Measurements from ENCODE around the gene CAPZA1. TPM values are rescaled to one million over a fixed set of nuclear protein-coding genes. Genes with fewer than 3 reads are reported as not detected.

CAPZA1 gene
- total RNA-seq, 1 experiment from 2014 or later: 108 TPM

DNA sequence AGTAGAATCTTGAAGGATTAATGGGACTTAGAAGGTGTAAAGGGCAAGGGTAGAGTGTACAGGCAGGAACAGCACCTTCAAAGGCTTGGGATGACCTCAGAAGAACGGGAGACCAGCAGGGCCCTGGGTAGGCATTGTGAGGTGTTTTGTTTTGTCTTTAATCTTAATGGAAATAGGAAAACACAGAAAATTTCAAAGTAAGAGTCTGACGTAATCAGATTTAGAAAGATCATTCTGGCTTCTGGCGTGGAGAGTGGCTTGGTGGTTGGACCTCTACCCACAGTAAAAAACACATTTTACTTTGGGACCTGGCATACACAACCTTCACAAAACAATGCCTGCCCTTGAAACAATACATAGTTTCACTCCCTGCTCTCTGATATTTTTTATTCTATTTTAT lies 59.0 kb downstream of the CAPZA1 start:
- WGBS (ENCODE audit: extremely low coverage, insufficient read length, low lambda C conversion rate): no CpG with 5 or more reads among the region's 3 CpGs
- TF ChIP-seq, protein P1, sequence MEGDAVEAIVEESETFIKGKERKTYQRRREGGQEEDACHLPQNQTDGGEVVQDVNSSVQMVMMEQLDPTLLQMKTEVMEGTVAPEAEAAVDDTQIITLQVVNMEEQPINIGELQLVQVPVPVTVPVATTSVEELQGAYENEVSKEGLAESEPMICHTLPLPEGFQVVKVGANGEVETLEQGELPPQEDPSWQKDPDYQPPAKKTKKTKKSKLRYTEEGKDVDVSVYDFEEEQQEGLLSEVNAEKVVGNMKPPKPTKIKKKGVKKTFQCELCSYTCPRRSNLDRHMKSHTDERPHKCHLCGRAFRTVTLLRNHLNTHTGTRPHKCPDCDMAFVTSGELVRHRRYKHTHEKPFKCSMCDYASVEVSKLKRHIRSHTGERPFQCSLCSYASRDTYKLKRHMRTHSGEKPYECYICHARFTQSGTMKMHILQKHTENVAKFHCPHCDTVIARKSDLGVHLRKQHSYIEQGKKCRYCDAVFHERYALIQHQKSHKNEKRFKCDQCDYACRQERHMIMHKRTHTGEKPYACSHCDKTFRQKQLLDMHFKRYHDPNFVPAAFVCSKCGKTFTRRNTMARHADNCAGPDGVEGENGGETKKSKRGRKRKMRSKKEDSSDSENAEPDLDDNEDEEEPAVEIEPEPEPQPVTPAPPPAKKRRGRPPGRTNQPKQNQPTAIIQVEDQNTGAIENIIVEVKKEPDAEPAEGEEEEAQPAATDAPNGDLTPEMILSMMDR (conservative IDR thresholded peaks at IDR 0.05): no peak
- H3K4me1 ChIP-seq (ENCODE audit: insufficient read depth, low read length): peaks cover 2% of the 10 kb centered on the region; the same call in 1 of the 2 replicates
- peaks cover 14% of the 10 kb centered on the region for H3K23me2 ChIP-seq (ENCODE audit: insufficient read length, low read depth, low read length, poor library complexity, severe bottlenecking)
- no peak overlapping the region for H2AK5ac ChIP-seq (ENCODE audit: insufficient read length, low read length)
- H3K4ac ChIP-seq (ENCODE audit: low read depth, low read length): no peak overlapping the region
- Mint-ChIP-seq H3K4me3 (no peak overlapping the region), H3K4me1 (peaks cover 15 to 20% of the 10 kb centered on the region in 2 experiments), H3K9me3 (no peaks in the 10 kb centered on the region), H3K27me3 (ENCODE audit: low read depth) (peaks cover 12% of the 10 kb centered on the region), H3K27ac (no peak overlapping the region; a peak in 1 of 7 replicates), H3K36me3 (ENCODE audit: insufficient read depth in 1 of 3, low read depth in 3 of 3) (peaks cover 3 to 23% (median 13%) of the 10 kb centered on the region in 3 experiments; a peak in 4 of 7 replicates)
- no peak overlapping the region for H3K4me2 ChIP-seq (ENCODE audit: insufficient read depth, insufficient read length, low read length)
- no peaks in the 10 kb centered on the region for H3K9me3 ChIP-seq (ENCODE audit: control insufficient read depth, low read depth, low read length)
- no peak overlapping the region for H4K8ac ChIP-seq (replicated peaks; ENCODE audit: insufficient read length, low read depth, low read length)
- H3K23ac ChIP-seq (ENCODE audit: insufficient read length, low read depth, low read length): no peak overlapping the region
- no peak overlapping the region for H2BK15ac ChIP-seq (ENCODE audit: low read depth, low read length)
- no peaks in the 10 kb centered on the region for H3K79me1 ChIP-seq (ENCODE audit: insufficient read depth, low read depth, low read length, poor library complexity, severe bottlenecking)
- no peaks in the 10 kb centered on the region for H4K20me1 ChIP-seq (ENCODE audit: control insufficient read depth, insufficient read depth, insufficient read length)
- no peak overlapping the region for H3K27ac ChIP-seq (ENCODE audit: insufficient read length, low read depth, low read length)
- no peak overlapping the region for H3K18ac ChIP-seq (ENCODE audit: insufficient read length, low read depth, low read length)
- no peak overlapping the region for H2BK20ac ChIP-seq (ENCODE audit: low read depth, low read length, poor library complexity, severe bottlenecking)
- H3K27me3 ChIP-seq (ENCODE audit: insufficient read depth, low read length): peaks cover 6% of the 10 kb centered on the region; the same call in 1 of the 2 replicates
- no peak overlapping the region for H4K91ac ChIP-seq (ENCODE audit: insufficient read length, low read depth, low read length)
- H2BK120ac ChIP-seq (ENCODE audit: low read depth, low read length, poor library complexity, severe bottlenecking): no peak overlapping the region
- no peak for DNase-seq
- H3K14ac ChIP-seq (ENCODE audit: insufficient read depth, low read length): no peak overlapping the region
- no peak overlapping the region for H2BK5ac ChIP-seq (ENCODE audit: insufficient read length, low read length)
- no peak overlapping the region for H3T11ph ChIP-seq (ENCODE audit: low read length)
- no peak overlapping the region for H4K5ac ChIP-seq (ENCODE audit: insufficient read length, low read depth, low read length)
- H3K9ac ChIP-seq (ENCODE audit: extremely low read depth, insufficient read length, low read length): no peak overlapping the region
- no peak overlapping the region for H2AFZ ChIP-seq (ENCODE audit: low read length)
- no peak overlapping the region for H3K56ac ChIP-seq (ENCODE audit: insufficient read length, low read depth, low read length)
- H3K79me2 ChIP-seq (ENCODE audit: insufficient read depth, low read length): peaks cover 5% of the 10 kb centered on the region; the same call in 1 of the 2 replicates
- no peak overlapping the region for H2BK12ac ChIP-seq (ENCODE audit: insufficient read length, low read depth, low read length)

Data from H9 (cell line).